ENCODE results near the gene MOGAT2.

DNA sequence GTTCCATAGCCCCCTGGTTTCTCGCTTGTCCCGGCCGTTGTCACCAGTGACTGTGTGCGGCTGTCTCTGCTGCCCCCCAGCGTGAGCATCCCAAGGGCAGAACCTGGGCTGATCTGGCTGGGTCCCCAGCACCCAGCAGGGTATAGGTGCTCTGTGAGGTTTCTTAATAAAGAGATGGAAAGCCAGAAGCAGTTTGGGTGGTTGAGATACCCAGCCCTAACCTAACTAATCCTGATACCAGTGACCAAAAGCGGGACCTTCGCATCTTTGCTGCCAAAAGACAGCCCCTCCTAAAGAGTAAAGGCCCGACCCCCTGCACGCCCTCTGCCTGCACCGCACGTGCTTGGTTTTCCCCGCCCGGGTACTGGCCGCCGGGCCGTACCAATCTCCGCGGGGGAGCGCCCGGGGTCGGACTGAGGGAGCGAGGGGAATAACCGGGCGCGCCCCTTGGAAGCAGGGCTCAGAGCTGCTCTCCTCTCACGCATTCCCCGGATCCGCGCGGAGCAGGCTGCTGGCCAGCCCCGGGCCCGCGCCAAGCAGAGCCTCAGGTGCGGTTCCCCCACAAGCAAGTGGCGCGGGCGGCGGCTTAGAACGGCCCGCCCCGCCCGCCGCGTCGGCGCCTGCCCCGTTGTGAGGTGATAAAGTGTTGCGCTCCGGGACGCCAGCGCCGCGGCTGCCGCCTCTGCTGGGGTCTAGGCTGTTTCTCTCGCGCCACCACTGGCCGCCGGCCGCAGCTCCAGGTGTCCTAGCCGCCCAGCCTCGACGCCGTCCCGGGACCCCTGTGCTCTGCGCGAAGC, 50.7 kb downstream of the MOGAT2 start, which contains the start of gene DGAT2:
- TF ChIP-seq, protein P1, sequence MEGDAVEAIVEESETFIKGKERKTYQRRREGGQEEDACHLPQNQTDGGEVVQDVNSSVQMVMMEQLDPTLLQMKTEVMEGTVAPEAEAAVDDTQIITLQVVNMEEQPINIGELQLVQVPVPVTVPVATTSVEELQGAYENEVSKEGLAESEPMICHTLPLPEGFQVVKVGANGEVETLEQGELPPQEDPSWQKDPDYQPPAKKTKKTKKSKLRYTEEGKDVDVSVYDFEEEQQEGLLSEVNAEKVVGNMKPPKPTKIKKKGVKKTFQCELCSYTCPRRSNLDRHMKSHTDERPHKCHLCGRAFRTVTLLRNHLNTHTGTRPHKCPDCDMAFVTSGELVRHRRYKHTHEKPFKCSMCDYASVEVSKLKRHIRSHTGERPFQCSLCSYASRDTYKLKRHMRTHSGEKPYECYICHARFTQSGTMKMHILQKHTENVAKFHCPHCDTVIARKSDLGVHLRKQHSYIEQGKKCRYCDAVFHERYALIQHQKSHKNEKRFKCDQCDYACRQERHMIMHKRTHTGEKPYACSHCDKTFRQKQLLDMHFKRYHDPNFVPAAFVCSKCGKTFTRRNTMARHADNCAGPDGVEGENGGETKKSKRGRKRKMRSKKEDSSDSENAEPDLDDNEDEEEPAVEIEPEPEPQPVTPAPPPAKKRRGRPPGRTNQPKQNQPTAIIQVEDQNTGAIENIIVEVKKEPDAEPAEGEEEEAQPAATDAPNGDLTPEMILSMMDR (conservative IDR thresholded peaks at IDR 0.05; ENCODE audit: low read depth, low read length) = 0 out of 2 replicates have a peak, but pooled peaks have one; percentile 17
- TF ChIP-seq POLR2A (IDR thresholded peaks at IDR 0.05; ENCODE audit: low read depth, low read length) (no peak), RFX5 (IDR thresholded peaks at IDR 0.05; ENCODE audit: low read depth, low read length) (no peak), MAZ (IDR thresholded peaks at IDR 0.05; ENCODE audit: borderline replicate concordance, low read depth, low read length) (no peak), BHLHE40 (IDR thresholded peaks at IDR 0.05; ENCODE audit: low read depth, low read length) (peak; percentile 95), SMC3 (IDR thresholded peaks at IDR 0.05; ENCODE audit: low read depth, low read length) (no peak), MXI1 (IDR thresholded peaks at IDR 0.05; ENCODE audit: borderline replicate concordance, low read depth, low read length) (no peak; the same call in 1 of the 2 replicates), RAD21 (IDR thresholded peaks at IDR 0.05; ENCODE audit: low read length) (0 out of 2 replicates have a peak, but pooled peaks have one; percentile 19)
- TF ChIP-seq, protein P2, sequence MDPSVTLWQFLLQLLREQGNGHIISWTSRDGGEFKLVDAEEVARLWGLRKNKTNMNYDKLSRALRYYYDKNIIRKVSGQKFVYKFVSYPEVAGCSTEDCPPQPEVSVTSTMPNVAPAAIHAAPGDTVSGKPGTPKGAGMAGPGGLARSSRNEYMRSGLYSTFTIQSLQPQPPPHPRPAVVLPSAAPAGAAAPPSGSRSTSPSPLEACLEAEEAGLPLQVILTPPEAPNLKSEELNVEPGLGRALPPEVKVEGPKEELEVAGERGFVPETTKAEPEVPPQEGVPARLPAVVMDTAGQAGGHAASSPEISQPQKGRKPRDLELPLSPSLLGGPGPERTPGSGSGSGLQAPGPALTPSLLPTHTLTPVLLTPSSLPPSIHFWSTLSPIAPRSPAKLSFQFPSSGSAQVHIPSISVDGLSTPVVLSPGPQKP (IDR thresholded peaks at IDR 0.05; ENCODE audit: borderline replicate concordance, low read depth, low read length) = no peak
